Head of caudate nucleus (tissue), 42 donors: ENCODE results near the gene DENND2C.
"Not testable (repeated sequence)": the region's sequence is repeated elsewhere in the genome, so short reads cannot be mapped to it uniquely, and the experiment has no call there.

Source experiments
- DNase-seq, 42 donors: peaks; one replicate each; pipeline versions ENCODE4 v3.0.0 to v3.0.0-alpha.2; 2020 to 2021; ENCODE audit warnings: mixed read lengths in 7 of 42
- intact Hi-C: fragments of 100-400 bp; cut with DNase I; formaldehyde crosslinking; loops from one replicate; pipeline ENCODE4 v1.15.0; 2022

The DENND2C gene

GRCh38 chr1:114610546-114611245 is 59.2 kb downstream of the DENND2C start:
- intact Hi-C loops = no loop called here
- DNase-seq = no peak

- no peak for DNase-seq
- intact Hi-C loops = no loop called here
These were observed 60.0 kb downstream of the DENND2C start for GRCh38 chr1:114609826-114610225.

- intact Hi-C loops = no loop called here
- no peak for DNase-seq
These were observed 60.8 kb downstream of the DENND2C start for GRCh38 chr1:114609026-114609425.

GRCh38 chr1:114607223-114607622 is 62.6 kb downstream of the DENND2C start:
- intact Hi-C loops = no loop called here
- no peak for DNase-seq

- intact Hi-C loops = no loop called here
These were observed 71.9 kb downstream of the DENND2C start for GRCh38 chr1:114597949-114598348.

GRCh38 chr1:114595602-114596001 is 74.2 kb downstream of the DENND2C start:
- intact Hi-C loops = no loop called here
- no peak for DNase-seq

More at GRCh38 chr1:114597949-114598348, 71.9 kb downstream of the DENND2C start:
- no peak for DNase-seq

GRCh38 chr1:114594046-114594445 is 75.8 kb downstream of the DENND2C start:
- intact Hi-C loops = no loop called here
- DNase-seq = no peak

GRCh38 chr1:114589122-114589521 is 80.7 kb downstream of the DENND2C start:
- intact Hi-C loops = no loop called here
- no peak for DNase-seq

GRCh38 chr1:114588196-114588689 is 81.6 kb downstream of the DENND2C start:
- intact Hi-C loops = no loop called here
- no peak for DNase-seq

- no peak for DNase-seq
- intact Hi-C loops = no loop called here
These were observed 82.5 kb downstream of the DENND2C start for GRCh38 chr1:114587203-114587991.

GRCh38 chr1:114586513-114587047 is 83.3 kb downstream of the DENND2C start:
- intact Hi-C loops = no loop called here
- no peak for DNase-seq

- intact Hi-C loops = no loop called here
- no peak for DNase-seq
These were observed 84.6 kb downstream of the DENND2C start for GRCh38 chr1:114585231-114585630.

GRCh38 chr1:114581335-114582287 is 88.2 kb downstream of the DENND2C start, which contains the start of gene BCAS2:
Gene BCAS2 (minus strand): TSS chr1:114581615. CDS start chr1:114581591, 24 bp downstream.
- DNase-seq = peak; percentile 90 to 99 (median 97)
- intact Hi-C loops = loop anchor here (2.0 to 5.0 kb wide), 2 partner anchors 69 to 177 kb away; partner anchors contain the start of gene TRIM33

- no peak for DNase-seq
- intact Hi-C loops = no loop called here
These were observed 95.5 kb downstream of the DENND2C start for GRCh38 chr1:114574365-114574764.

- intact Hi-C loops = no loop called here
- peak in 5 of 42 donors; percentile 5 to 31 (median 20) for DNase-seq
These were observed 105.7 kb downstream of the DENND2C start for GRCh38 chr1:114564141-114564540.

- DNase-seq, intact Hi-C loops: not testable (repeated sequence)
These were observed 106.8 kb downstream of the DENND2C start for GRCh38 chr1:114562978-114563510.

GRCh38 chr1:114561333-114561732 is 108.5 kb downstream of the DENND2C start:
- intact Hi-C loops = no loop called here
- no peak for DNase-seq

- intact Hi-C loops = no loop called here
- no peak for DNase-seq
These were observed 110.5 kb downstream of the DENND2C start for GRCh38 chr1:114559356-114559755.
